MM.1S (cell line): ENCODE measurements around the gene OR8H3.

Source experiments
- DNase-seq: peaks from one replicate; pipeline ENCODE4 v3.0.0-alpha.2; 2015
- H2AFZ ChIP-seq: fragments of 300-600 bp; sonication (generic); 2 replicates; pipeline ENCODE4 v1.6.0; 2016; ENCODE audit warnings: antibody characterized with exemption, low read length
- H3F3A ChIP-seq: fragments of 300-600 bp; sonication (generic); 2 replicates; pipeline ENCODE4 v1.6.1; 2016; ENCODE audit warnings: mild to moderate bottlenecking, antibody characterized with exemption, low read length, moderate library complexity, mixed read lengths; ENCODE audit not compliant: insufficient read depth
- H3K27ac ChIP-seq: fragments of 300-600 bp; sonication (generic); 2 replicates; pipeline ENCODE4 v1.5.1; 2016; ENCODE audit warnings: mild to moderate bottlenecking, low read length
- H3K27me3 ChIP-seq: fragments of 300-600 bp; sonication (generic); replicated peaks from 2 replicates; pipeline ENCODE4 v1.6.0; 2016; ENCODE audit warnings: low read length; ENCODE audit not compliant: insufficient read depth
- H3K36me3 ChIP-seq: fragments of 300-600 bp; sonication (generic); replicated peaks from 2 replicates; pipeline ENCODE4 v1.6.1; 2016; ENCODE audit warnings: mild to moderate bottlenecking, low read length, mixed read lengths; ENCODE audit not compliant: insufficient read depth
- H3K4me1 ChIP-seq: fragments of 300-600 bp; sonication (generic); 2 replicates; pipeline ENCODE4 v1.6.1; 2016; ENCODE audit warnings: low read length, mixed read lengths
- H3K4me2 ChIP-seq: fragments of 300-600 bp; sonication (generic); 2 replicates; pipeline ENCODE4 v1.6.0; 2016; ENCODE audit warnings: low read depth, low read length
- H3K4me3 ChIP-seq: fragments of 300-600 bp; sonication (generic); 2 replicates; pipeline ENCODE4 v1.5.1; 2016; ENCODE audit warnings: low read length, mixed read lengths
- H3K79me2 ChIP-seq: fragments of 300-600 bp; sonication (generic); 2 replicates; pipeline ENCODE4 v1.6.1; 2016; ENCODE audit warnings: mixed run types, low read length, mixed read lengths
- H3K9ac ChIP-seq: fragments of 300-600 bp; sonication (generic); 2 replicates; pipeline ENCODE4 v1.6.1; 2016; ENCODE audit warnings: low read length, mixed read lengths
- H3K9me2 ChIP-seq: fragments of 300-600 bp; sonication (generic); replicated peaks from 2 replicates; pipeline ENCODE4 v1.6.1; 2016; ENCODE audit warnings: mild to moderate bottlenecking, low read length, mixed read lengths; ENCODE audit not compliant: insufficient read depth
- H3K9me3 ChIP-seq: fragments of 300-600 bp; sonication (generic); replicated peaks from 2 replicates; pipeline ENCODE4 v1.6.1; 2016; ENCODE audit warnings: mild to moderate bottlenecking, low read length, mixed read lengths; ENCODE audit not compliant: insufficient read depth
- H4K20me1 ChIP-seq: fragments of 300-600 bp; sonication (generic); 2 replicates; pipeline ENCODE4 v1.6.1; 2016; ENCODE audit warnings: mild to moderate bottlenecking, low read length, moderate library complexity, mixed read lengths; ENCODE audit not compliant: insufficient read depth
- CTCF ChIP-seq: fragments of 300-600 bp; sonication (generic); IDR thresholded peaks from 2 replicates; pipeline ENCODE4 v1.5.1; 2016; ENCODE audit warnings: antibody characterized with exemption, low read length, mixed read lengths
- EZH2 ChIP-seq: fragments of 300-600 bp; sonication (generic); optimal IDR thresholded peaks from 2 replicates; pipeline ENCODE3; 2017; ENCODE audit warnings: low read depth, mild to moderate bottlenecking, antibody characterized with exemption, low read length, mixed read lengths
- EZH2phosphoT487 ChIP-seq: fragments of 300-600 bp; sonication (generic); IDR thresholded peaks from 2 replicates; pipeline ENCODE4 v1.6.1; 2018; ENCODE audit warnings: antibody characterized with exemption, low read length

OR8H3 gene

GRCh38 chr11:56122073-56122472 lies at the start of gene OR8H3:
TSS of gene OR8H3 (plus strand) at chr11:56122373. CDS start at chr11:56122373, 0 bp downstream.
- DNase-seq = no peak
- H4K20me1 ChIP-seq = no peaks in the 10 kb centered on the region
- no peak within 1 kb of the TSS for H3K27ac ChIP-seq
- H3K79me2 ChIP-seq = no peaks in the 10 kb centered on the region
- H3F3A ChIP-seq = no peaks in the 10 kb centered on the region
- no peak within 1 kb of the TSS for H3K4me3 ChIP-seq
- no peaks in the 10 kb centered on the region for H3K36me3 ChIP-seq
- H3K9me2 ChIP-seq = no peaks in the 10 kb centered on the region
- no peaks in the 10 kb centered on the region for H3K27me3 ChIP-seq
- H2AFZ ChIP-seq = no peak within 1 kb of the TSS
- no peaks in the 10 kb centered on the region for H3K9me3 ChIP-seq
- no peak within 1 kb of the TSS for H3K4me2 ChIP-seq
- H3K4me1 ChIP-seq = no peaks in the 10 kb centered on the region
- TF ChIP-seq CTCF (no peak), EZH2 (no peak), EZH2phosphoT487 (no peak)
- no peak within 1 kb of the TSS for H3K9ac ChIP-seq

GRCh38 chr11:56089697-56090096 lies 32.5 kb upstream of the OR8H3 start:
- Histone ChIP-seq H3K9ac (no peak overlapping the region), H3K36me3 (no peaks in the 10 kb centered on the region), H3K4me1 (no peaks in the 10 kb centered on the region), H3K9me3 (no peaks in the 10 kb centered on the region), H3K27me3 (no peaks in the 10 kb centered on the region), H3K79me2 (no peaks in the 10 kb centered on the region), H3K9me2 (no peaks in the 10 kb centered on the region), H3F3A (no peaks in the 10 kb centered on the region), H3K27ac (no peak overlapping the region), H2AFZ (no peak overlapping the region), H4K20me1 (no peaks in the 10 kb centered on the region), H3K4me2 (no peak overlapping the region), H3K4me3 (no peak overlapping the region)
- TF ChIP-seq EZH2phosphoT487 (no peak), CTCF (peak; percentile 28; the same call in 1 of the 2 replicates)
- DNase-seq = peak; percentile 23

- no peaks in the 10 kb centered on the region for H3F3A ChIP-seq
- H3K27ac ChIP-seq = no peak within 1 kb of the TSS
- no peaks in the 10 kb centered on the region for H3K36me3 ChIP-seq
- no peak within 1 kb of the TSS for H2AFZ ChIP-seq
- H3K79me2 ChIP-seq = no peaks in the 10 kb centered on the region
- no peak within 1 kb of the TSS for H3K4me3 ChIP-seq
- H3K9ac ChIP-seq = no peak within 1 kb of the TSS
- H3K9me2 ChIP-seq = no peaks in the 10 kb centered on the region
- no peak within 1 kb of the TSS for H3K4me2 ChIP-seq
- TF ChIP-seq EZH2 = no peak
- TF ChIP-seq EZH2phosphoT487 = no peak
- TF ChIP-seq CTCF = no peak
- H3K27me3 ChIP-seq = no peaks in the 10 kb centered on the region
- no peaks in the 10 kb centered on the region for H3K9me3 ChIP-seq
- DNase-seq = no peak
- H4K20me1 ChIP-seq = no peaks in the 10 kb centered on the region
- H3K4me1 ChIP-seq = no peaks in the 10 kb centered on the region
Measured at GRCh38 chr11:56093008-56093407, 29.2 kb upstream of the OR8H3 start, which contains the start of gene OR8I2. TSS of gene OR8I2 (plus strand) at chr11:56093308. CDS start at chr11:56093308, 0 bp downstream.
